Liver (tissue), 3 donors: Measurements from ENCODE around the gene USP17L17.
"Not testable (repeated sequence)": the region's sequence is repeated elsewhere in the genome, so short reads cannot be mapped to it uniquely, and the experiment has no call there.

ENCODE experiments used
- CTCF ChIP-seq: fragments of 150-350 bp; IDR thresholded peaks from 2 replicates; pipeline ENCODE4 v1.5.1; 2017; ENCODE audit warnings: improper control_type of control experiment, low read depth, low read length; ENCODE audit not compliant: missing input control
- TAF1 ChIP-seq: conservative IDR thresholded peaks from 2 replicates; pipeline ENCODE4 v1.6.1; 2016; ENCODE audit warnings: antibody characterized with exemption, mild to moderate bottlenecking
- donor health status: healthy.
- donor health status: healthy.

GRCh38 chr4:9238461-9238860 is 5.2 kb upstream of the USP17L17 start:
- not testable (repeated sequence) for TF ChIP-seq TAF1, CTCF
